ENCODE data around the gene PLEKHG1.

Gene PLEKHG1

GRCh38 chr6:150599199-150600009 is at the start of gene PLEKHG1:
Gene PLEKHG1, plus strand, starts transcription at chr6:150599885. Its CDS starts 133,797 bp downstream, at chr6:150733682.
- TF ChIP-seq ZNF274 (IDR thresholded peaks at IDR 0.05; ENCODE audit: low read depth, low read length) = no peak
- H3K4me3 ChIP-seq (ENCODE audit: low read length) = peak within 1 kb of the TSS; percentile 71

- no peak for TF ChIP-seq ZNF274 (IDR thresholded peaks at IDR 0.05; ENCODE audit: low read depth, low read length)
- no peak overlapping the region for H3K4me3 ChIP-seq (ENCODE audit: low read length)
Observed at GRCh38 chr6:150550244-150550643, 49.4 kb upstream of the PLEKHG1 start.

- TF ChIP-seq ZNF274 (IDR thresholded peaks at IDR 0.05; ENCODE audit: low read depth, low read length) = no peak
- H3K4me3 ChIP-seq (ENCODE audit: low read length) = no peak overlapping the region
Observed at GRCh38 chr6:150557043-150557599, 42.6 kb upstream of the PLEKHG1 start.

GRCh38 chr6:150560004-150560883 is 39.4 kb upstream of the PLEKHG1 start:
- TF ChIP-seq ZNF274 (IDR thresholded peaks at IDR 0.05; ENCODE audit: low read depth, low read length) = no peak

GRCh38 chr6:150560884-150561219 is 38.8 kb upstream of the PLEKHG1 start:
- no peak overlapping the region for H3K4me3 ChIP-seq (ENCODE audit: low read length)
- no peak for TF ChIP-seq ZNF274 (IDR thresholded peaks at IDR 0.05; ENCODE audit: low read depth, low read length)

More at GRCh38 chr6:150560004-150560883, 39.4 kb upstream of the PLEKHG1 start:
- no peak overlapping the region for H3K4me3 ChIP-seq (ENCODE audit: low read length)

- H3K4me3 ChIP-seq (ENCODE audit: low read length) = no peak overlapping the region
- TF ChIP-seq ZNF274 (IDR thresholded peaks at IDR 0.05; ENCODE audit: low read depth, low read length) = no peak
Observed at GRCh38 chr6:150565945-150566344, 33.7 kb upstream of the PLEKHG1 start.

- no peak overlapping the region for H3K4me3 ChIP-seq (ENCODE audit: low read length)
- no peak for TF ChIP-seq ZNF274 (IDR thresholded peaks at IDR 0.05; ENCODE audit: low read depth, low read length)
Observed at GRCh38 chr6:150566486-150566885, 33.2 kb upstream of the PLEKHG1 start.

- no peak for TF ChIP-seq ZNF274 (IDR thresholded peaks at IDR 0.05; ENCODE audit: low read depth, low read length)
- no peak overlapping the region for H3K4me3 ChIP-seq (ENCODE audit: low read length)
Observed at GRCh38 chr6:150567380-150567779, 32.3 kb upstream of the PLEKHG1 start.

- H3K4me3 ChIP-seq (ENCODE audit: low read length) = no peak overlapping the region
- no peak for TF ChIP-seq ZNF274 (IDR thresholded peaks at IDR 0.05; ENCODE audit: low read depth, low read length)
Observed at GRCh38 chr6:150567823-150568383, 31.8 kb upstream of the PLEKHG1 start.

- no peak for TF ChIP-seq ZNF274 (IDR thresholded peaks at IDR 0.05; ENCODE audit: low read depth, low read length)
- no peak overlapping the region for H3K4me3 ChIP-seq (ENCODE audit: low read length)
Observed at GRCh38 chr6:150568560-150568959, 31.1 kb upstream of the PLEKHG1 start.

GRCh38 chr6:150569161-150569560 is 30.5 kb upstream of the PLEKHG1 start:
- no peak for TF ChIP-seq ZNF274 (IDR thresholded peaks at IDR 0.05; ENCODE audit: low read depth, low read length)
- no peak overlapping the region for H3K4me3 ChIP-seq (ENCODE audit: low read length)

GRCh38 chr6:150573041-150573681 is 26.5 kb upstream of the PLEKHG1 start:
- H3K4me3 ChIP-seq (ENCODE audit: low read length) = no peak overlapping the region
- TF ChIP-seq ZNF274 (IDR thresholded peaks at IDR 0.05; ENCODE audit: low read depth, low read length) = no peak

- no peak overlapping the region for H3K4me3 ChIP-seq (ENCODE audit: low read length)
- no peak for TF ChIP-seq ZNF274 (IDR thresholded peaks at IDR 0.05; ENCODE audit: low read depth, low read length)
Observed at GRCh38 chr6:150575836-150576235, 23.8 kb upstream of the PLEKHG1 start.

Data from GM08714 (cell line).